Naive thymus-derived CD8-positive, alpha-beta T cell (primary cell): Measurements from ENCODE around the gene PLXNB2. TPM values are rescaled to one million over a fixed set of nuclear protein-coding genes. Genes with fewer than 3 reads are reported as not detected.

Source experiments
- ATAC-seq, 2 donors: fragments of 150-1000 bp; cut with Tn5 transposase in 1 of 2; sonication (Bioruptor Pico), chemical (Tn5 transposase) in 1 of 2; 1 replicate in 1 of 2; 2 replicates in 1 of 2; pipeline ENCODE4 v1.10.0; 2021; ENCODE audit warnings: mild to moderate bottlenecking in 2 of 2, moderate library complexity in 2 of 2
- POLR2A ChIA-PET: fragments of 350-600 bp; sonication (Branson Sonifier 250); formaldehyde crosslinking; loops from one replicate; lab custom pipeline; 2021; ENCODE audit warnings: antibody characterized with exemption; lab: Charles Lee
- DNase-seq, 10 donors: peaks; one replicate each; pipeline versions ENCODE4 v3.0.0 to v3.0.0-alpha.2; 2020 to 2022
- H3K27ac Mint-ChIP-seq, 10 donors: one replicate each; pipeline ENCODE4 v1.8.0; 2020 to 2022; ENCODE audit warnings: mild to moderate bottlenecking in 10 of 10, mixed read lengths in 10 of 10, moderate library complexity in 4 of 10, inconsistent platforms in 1 of 10
- H3K27me3 Mint-ChIP-seq, 5 donors: one replicate each; pipeline ENCODE4 v1.8.0; 2021 to 2022; ENCODE audit warnings: mixed read lengths in 5 of 5
- H3K36me3 Mint-ChIP-seq, 3 donors: one replicate each; pipeline ENCODE4 v1.8.0; 2020 to 2022; ENCODE audit warnings: mixed read lengths in 3 of 3, mild to moderate bottlenecking in 2 of 3, inconsistent platforms in 1 of 3
- H3K4me1 Mint-ChIP-seq, 4 donors: one replicate each; pipeline ENCODE4 v1.8.0; 2021 to 2022; ENCODE audit warnings: mixed read lengths in 4 of 4
- H3K4me3 Mint-ChIP-seq, 10 donors: one replicate each; pipeline ENCODE4 v1.8.0; 2020 to 2022; ENCODE audit warnings: mild to moderate bottlenecking in 10 of 10, mixed read lengths in 10 of 10, moderate library complexity in 6 of 10, inconsistent platforms in 1 of 10
- H3K9me3 Mint-ChIP-seq, 9 donors: one replicate each; pipeline ENCODE4 v1.8.0; 2020 to 2022; ENCODE audit warnings: mixed read lengths in 9 of 9, mild to moderate bottlenecking in 3 of 9, inconsistent platforms in 1 of 9, moderate library complexity in 1 of 9
- polyA plus RNA-seq, 3 donors: library from polyadenylated mRNA; unstranded; fragments of 300-500 nt; fragmentation: Illumina TruSeq; gene quantifications; one replicate each; pipeline ENCODE4 v1.2.3, GENCODE V29; 2021
- total RNA-seq, 8 experiments: library from RNA in 2 of 8; stranded (reverse) in 2 of 8; gene quantifications; one replicate each; pipeline ENCODE4 v1.2.3 and lab custom pipeline; 2021 to 2026

PLXNB2 gene
- total and polyA plus RNA-seq, 5 experiments from 2014 or later, result 0.72 to 16.7 (median 4.1) TPM

- Mint-ChIP-seq H3K27me3 (peaks cover 0 to 12% (median 4%) of the 10 kb centered on the region in 5 donors), H3K27ac (no peak overlapping the region), H3K36me3 (peaks cover 0 to 2% (median 0%) of the 10 kb centered on the region in 3 donors), H3K4me1 (peaks cover 0 to 8% (median 2%) of the 10 kb centered on the region in 4 donors), H3K9me3 (no peaks in the 10 kb centered on the region), H3K4me3 (no peak overlapping the region)
- POLR2A ChIA-PET, result no interaction called here
- no peak for ATAC-seq
- DNase-seq, result no peak
Measured at GRCh38 chr22:50255099-50255498, 52.3 kb downstream of the PLXNB2 start.

GRCh38 chr22:50253941-50254340 is 53.5 kb downstream of the PLXNB2 start:
- ATAC-seq (no peak), DNase-seq (no peak)
- H3K27me3 Mint-ChIP-seq, result peaks cover 0 to 4% (median 3%) of the 10 kb centered on the region in 5 donors
- H3K36me3 Mint-ChIP-seq, result peaks cover 0 to under 1% (median 0%) of the 10 kb centered on the region in 3 donors
- no peak overlapping the region for H3K4me3 Mint-ChIP-seq
- POLR2A ChIA-PET, result no interaction called here
- no peaks in the 10 kb centered on the region for H3K9me3 Mint-ChIP-seq
- H3K27ac Mint-ChIP-seq, result no peak overlapping the region
- peaks cover 0 to 13% (median 4%) of the 10 kb centered on the region in 4 donors for H3K4me1 Mint-ChIP-seq

GRCh38 chr22:50253046-50253915 is 54.2 kb downstream of the PLXNB2 start:
- Mint-ChIP-seq H3K4me3 (no peak overlapping the region), H3K4me1 (peaks cover 0 to 13% (median 4%) of the 10 kb centered on the region in 4 donors), H3K9me3 (no peaks in the 10 kb centered on the region), H3K27ac (peak overlapping the region in 3 of 10 donors; percentile 25 to 49 (median 36)), H3K27me3 (no peaks in the 10 kb centered on the region), H3K36me3 (no peaks in the 10 kb centered on the region)
- POLR2A ChIA-PET, result interaction anchor here (1.2 to 3.2 kb wide), 5 partner anchors 13 to 368 kb away, joined by 3 to 23 read pairs (median 15); partner anchors contain the start of genes DENND6B and SCO2
- DNase-seq (no peak), ATAC-seq (no peak)

GRCh38 chr22:50252082-50253045 is 55.1 kb downstream of the PLXNB2 start:
- peaks cover 0 to 20% (median 6%) of the 10 kb centered on the region in 4 donors for H3K4me1 Mint-ChIP-seq
- ATAC-seq, result peak; percentile 72 to 80
- POLR2A ChIA-PET, result interaction anchor here (0.9 to 3.2 kb wide), 12 partner anchors 9 to 369 kb away, joined by 3 to 23 read pairs (median 7); partner anchors contain the start of genes DENND6B and SCO2
- H3K4me3 Mint-ChIP-seq, result peak overlapping the region; percentile 52 to 83 (median 70)
- H3K36me3 Mint-ChIP-seq, result peaks cover 0 to 4% (median under 1%) of the 10 kb centered on the region in 3 donors
- H3K27me3 Mint-ChIP-seq, result no peaks in the 10 kb centered on the region
- no peaks in the 10 kb centered on the region for H3K9me3 Mint-ChIP-seq
- peak overlapping the region in 9 of 10 donors; percentile 23 to 83 (median 43) for H3K27ac Mint-ChIP-seq
- peak; percentile 57 to 86 (median 70) for DNase-seq

- peak overlapping the region in 9 of 10 donors; percentile 52 to 80 (median 67) for H3K4me3 Mint-ChIP-seq
- H3K27me3 Mint-ChIP-seq, result no peaks in the 10 kb centered on the region
- no peaks in the 10 kb centered on the region for H3K9me3 Mint-ChIP-seq
- H3K36me3 Mint-ChIP-seq, result peaks cover 0 to 7% (median 2%) of the 10 kb centered on the region in 3 donors
- POLR2A ChIA-PET, result interaction anchor here (0.6 to 3.2 kb wide), 19 partner anchors 9 to 370 kb away, joined by 3 to 23 read pairs (median 5); partner anchors contain the start of genes DENND6B and SCO2
- DNase-seq (peak in 2 of 10 donors; percentile 12 to 37), ATAC-seq (peak; percentile 25 to 37)
- H3K27ac Mint-ChIP-seq, result peak overlapping the region in 5 of 10 donors; percentile 34 to 83 (median 74)
- H3K4me1 Mint-ChIP-seq, result peaks cover 0 to 23% (median 7%) of the 10 kb centered on the region in 4 donors
Measured at GRCh38 chr22:50251477-50252081, 55.9 kb downstream of the PLXNB2 start.

GRCh38 chr22:50250555-50251476 is 56.6 kb downstream of the PLXNB2 start, which contains the start of gene HDAC10:
HDAC10 (minus strand) TSS chr22:50251265; CDS start chr22:50251032, 233 bp downstream.
- peak within 1 kb of the TSS; percentile 23 to 83 (median 62) for H3K27ac Mint-ChIP-seq

GRCh38 chr22:50250249-50250554 is 57.2 kb downstream of the PLXNB2 start:
- Mint-ChIP-seq H3K4me3 (peak overlapping the region; percentile 60 to 87 (median 77)), H3K27ac (peak overlapping the region in 3 of 10 donors; percentile 53 to 73 (median 63)), H3K4me1 (peaks cover 0 to 29% (median 7%) of the 10 kb centered on the region in 4 donors), H3K36me3 (peaks cover 0 to 7% (median 2%) of the 10 kb centered on the region in 3 donors), H3K9me3 (no peaks in the 10 kb centered on the region), H3K27me3 (no peaks in the 10 kb centered on the region)
- DNase-seq (no peak), ATAC-seq (no peak)
- POLR2A ChIA-PET, result interaction anchor here (0.5 to 3.2 kb wide), 15 partner anchors 13 to 371 kb away, joined by 3 to 23 read pairs (median 4); partner anchors contain the start of genes DENND6B, LMF2, NCAPH2 and SCO2

More at GRCh38 chr22:50250555-50251476, 56.6 kb downstream of the PLXNB2 start, which contains the start of gene HDAC10:
- peaks cover 0 to 7% (median 2%) of the 10 kb centered on the region in 3 donors for H3K36me3 Mint-ChIP-seq
- DNase-seq, result peak; percentile 59 to 87 (median 71)
- H3K4me1 Mint-ChIP-seq, result peaks cover 0 to 25% (median 7%) of the 10 kb centered on the region in 4 donors
- POLR2A ChIA-PET, result interaction anchor here (0.5 to 3.2 kb wide), 24 partner anchors 8 to 371 kb away, joined by 3 to 23 read pairs (median 4); partner anchors contain the start of genes DENND6B, LMF2, NCAPH2 and SCO2
- no peaks in the 10 kb centered on the region for H3K9me3 Mint-ChIP-seq
- H3K27me3 Mint-ChIP-seq, result no peaks in the 10 kb centered on the region
- ATAC-seq, result peak; percentile 72 to 82
- peak within 1 kb of the TSS; percentile 60 to 87 (median 77) for H3K4me3 Mint-ChIP-seq

GRCh38 chr22:50249341-50250248 is 57.9 kb downstream of the PLXNB2 start:
- ATAC-seq (no peak), DNase-seq (no peak)
- peaks cover 0 to 10% (median 4%) of the 10 kb centered on the region in 3 donors for H3K36me3 Mint-ChIP-seq
- POLR2A ChIA-PET, result interaction anchor here (0.5 to 2.3 kb wide), 6 partner anchors 59 to 305 kb away, joined by 3 to 20 read pairs (median 3); partner anchors contain the start of genes LMF2 and NCAPH2
- peaks cover 3 to 32% (median 12%) of the 10 kb centered on the region in 4 donors for H3K4me1 Mint-ChIP-seq
- peak overlapping the region in 1 of 10 donors; percentile 63 for H3K27ac Mint-ChIP-seq
- H3K9me3 Mint-ChIP-seq, result no peaks in the 10 kb centered on the region
- peak overlapping the region in 8 of 10 donors; percentile 70 to 87 (median 78) for H3K4me3 Mint-ChIP-seq
- no peaks in the 10 kb centered on the region for H3K27me3 Mint-ChIP-seq

- Mint-ChIP-seq H3K4me1 (peaks cover 3 to 40% (median 17%) of the 10 kb centered on the region in 4 donors), H3K36me3 (peaks cover 0 to 10% (median 4%) of the 10 kb centered on the region in 3 donors), H3K27ac (peak overlapping the region in 2 of 10 donors; percentile 74 to 90), H3K4me3 (peak overlapping the region in 2 of 10 donors; percentile 19 to 34), H3K27me3 (no peaks in the 10 kb centered on the region), H3K9me3 (no peaks in the 10 kb centered on the region)
- DNase-seq, result no peak
- no peak for ATAC-seq
- POLR2A ChIA-PET, result no interaction called here
Measured at GRCh38 chr22:50248196-50249081, 59.0 kb downstream of the PLXNB2 start.
